GM18519 (cell line): ENCODE results near the gene ANKS1B.
"Not testable (repeated sequence)": the region's sequence is repeated elsewhere in the genome, so short reads cannot be mapped to it uniquely, and the experiment has no call there.

Experiments
- ATAC-seq: cut with Tn5 transposase; IDR thresholded peaks from one replicate; pipeline ENCODE4 v1.9.1; 2021; ENCODE audit warnings: mild to moderate bottlenecking, moderate library complexity; ENCODE audit not compliant: unreplicated experiment, low FRiP score

Gene ANKS1B

DNA sequence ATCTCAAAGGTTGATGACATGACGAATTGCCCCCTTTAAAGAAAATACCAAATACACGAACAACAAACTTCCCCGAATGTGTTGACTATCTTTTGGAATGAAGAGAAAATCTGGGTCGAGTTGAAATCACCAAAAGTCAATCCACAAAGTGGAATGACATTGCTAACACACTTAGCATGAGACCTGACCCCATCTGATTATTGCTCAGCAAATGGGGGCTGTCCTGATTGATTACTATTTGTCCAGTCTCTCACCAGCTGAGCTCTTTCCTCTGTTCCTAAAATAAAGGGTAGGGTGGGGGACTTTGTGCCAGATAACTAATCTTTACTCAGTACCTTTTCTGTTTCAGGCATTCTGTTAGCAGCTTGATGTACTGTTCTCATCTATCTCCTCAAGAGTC, 1116.2 kb downstream of the ANKS1B start:
- no peak for ATAC-seq

DNA sequence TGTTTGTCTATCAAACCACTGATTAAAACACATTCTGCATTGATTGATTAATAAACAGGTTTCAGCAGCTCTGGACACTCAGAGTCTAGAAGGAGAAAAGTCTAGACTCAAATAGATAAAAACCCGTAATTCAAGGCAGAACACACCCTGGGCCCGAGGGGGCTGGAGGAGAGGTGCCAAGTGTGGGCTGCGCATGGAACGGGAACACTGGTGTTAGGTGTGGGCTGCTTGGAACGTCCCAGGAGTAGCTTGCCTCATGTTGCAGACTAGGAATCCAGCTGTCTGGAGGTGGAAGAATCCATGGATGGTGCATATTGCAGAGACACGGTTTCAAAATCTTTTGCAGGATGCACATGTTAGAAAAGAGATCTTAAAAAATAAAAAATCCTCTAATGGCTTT, 1116.7 kb downstream of the ANKS1B start:
- ATAC-seq = no peak

DNA sequence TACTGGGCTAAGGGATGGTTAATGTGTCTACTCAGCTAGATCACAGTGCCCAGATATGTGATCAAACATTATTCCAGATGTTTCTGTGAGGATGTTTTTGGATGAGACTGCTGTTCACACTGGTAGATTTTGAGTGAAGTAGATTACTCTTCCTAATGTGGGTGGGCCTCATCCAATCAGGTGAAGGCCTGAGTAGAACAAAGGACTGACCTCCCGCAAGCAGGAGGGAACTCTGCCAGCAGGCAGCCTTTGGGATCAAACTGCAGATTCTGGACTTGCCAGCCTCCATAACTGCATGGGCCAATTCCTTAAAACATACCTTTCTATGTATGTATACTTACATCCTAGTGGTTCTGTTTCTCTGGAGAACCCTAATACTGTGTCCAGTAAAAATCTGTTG, 1120.4 kb downstream of the ANKS1B start:
- no peak for ATAC-seq

DNA sequence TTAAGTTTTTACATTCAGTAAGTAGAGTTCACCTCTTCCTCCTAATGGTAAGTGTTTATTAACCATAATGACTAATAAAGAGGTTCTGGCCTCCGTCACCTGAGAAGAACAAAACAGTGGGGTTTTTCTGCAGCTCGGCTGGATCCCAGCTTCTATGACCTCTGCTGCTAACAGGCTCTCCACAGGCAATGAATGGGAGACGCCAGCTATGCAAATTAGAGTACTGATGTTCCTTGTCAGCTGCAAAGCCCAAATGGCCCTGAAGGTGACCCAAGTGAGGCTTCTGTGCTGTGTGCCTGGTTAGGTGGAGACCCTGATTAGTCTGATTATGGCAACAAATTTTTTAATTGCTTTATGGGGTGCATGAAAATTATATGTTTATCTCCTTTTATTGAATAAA, 1121.6 kb downstream of the ANKS1B start:
- ATAC-seq = no peak

DNA sequence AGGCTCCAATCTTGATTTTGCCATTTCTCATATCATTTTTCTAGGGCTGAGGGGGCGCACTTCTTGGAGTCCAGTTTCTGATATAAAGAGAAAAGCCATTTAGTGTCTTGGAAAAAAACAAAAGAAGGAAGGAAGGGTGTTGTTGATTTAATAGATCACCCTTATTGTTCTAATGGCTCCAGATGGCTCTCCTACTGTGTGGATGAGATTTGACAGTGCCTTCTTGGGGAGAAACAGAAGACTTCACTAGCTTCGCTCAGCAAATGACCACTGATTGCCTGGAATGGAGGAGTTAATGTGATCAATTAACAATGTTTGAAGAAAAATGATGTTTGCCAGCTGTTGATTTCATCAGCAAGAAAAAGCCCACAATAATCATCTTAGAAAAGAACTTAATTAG, 1123.5 kb downstream of the ANKS1B start:
- no peak for ATAC-seq

DNA sequence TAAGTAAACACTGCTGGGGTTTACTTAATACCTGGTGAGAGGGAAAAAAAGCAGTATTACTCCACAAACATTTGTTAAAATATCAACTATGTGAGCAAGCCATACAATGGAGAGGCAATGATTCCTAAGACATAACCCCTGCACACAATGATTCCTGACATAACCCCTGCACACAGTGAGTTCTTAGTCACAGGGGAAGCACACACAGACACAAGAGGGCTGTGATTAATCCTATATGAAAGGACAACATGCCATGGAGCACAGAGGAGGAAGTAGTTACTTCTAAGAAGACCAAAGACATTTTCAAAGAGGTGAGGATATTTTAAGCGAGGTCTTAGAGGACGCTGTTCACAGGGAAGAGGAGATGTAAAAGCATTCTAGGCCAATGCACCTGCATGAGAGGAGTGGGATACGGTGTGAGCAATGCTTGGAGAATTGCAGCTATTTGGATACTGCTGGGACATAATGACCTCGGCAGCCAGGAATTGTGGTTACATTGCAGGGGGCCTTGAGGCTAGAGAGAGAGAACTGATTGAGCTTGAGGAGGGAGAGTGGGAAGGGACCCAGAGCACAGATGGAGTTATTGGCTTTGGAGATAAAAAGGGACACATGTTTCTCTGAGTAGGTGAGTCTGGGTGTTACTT, 1127.7 kb downstream of the ANKS1B start:
- ATAC-seq = no peak

DNA sequence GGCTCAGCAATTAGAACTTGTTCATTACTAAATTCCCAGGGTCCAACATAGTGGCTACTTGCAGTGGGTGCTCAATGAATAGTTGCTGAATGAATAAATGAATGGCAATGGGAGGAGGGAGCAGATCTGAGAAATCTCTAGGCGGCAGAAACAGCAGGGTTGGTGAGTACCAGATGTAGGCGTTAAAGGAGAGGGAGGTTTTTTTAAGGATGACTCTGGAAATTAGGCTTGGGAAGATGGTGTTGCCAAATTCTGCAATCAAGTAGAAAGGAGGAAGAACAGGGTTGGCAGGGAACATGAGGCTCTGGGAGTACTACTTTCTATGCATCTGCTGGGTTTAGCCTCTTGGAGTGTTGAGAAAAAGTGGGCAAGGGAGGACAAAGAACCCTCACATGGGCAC, 1132.6 kb downstream of the ANKS1B start:
- no peak for ATAC-seq

DNA sequence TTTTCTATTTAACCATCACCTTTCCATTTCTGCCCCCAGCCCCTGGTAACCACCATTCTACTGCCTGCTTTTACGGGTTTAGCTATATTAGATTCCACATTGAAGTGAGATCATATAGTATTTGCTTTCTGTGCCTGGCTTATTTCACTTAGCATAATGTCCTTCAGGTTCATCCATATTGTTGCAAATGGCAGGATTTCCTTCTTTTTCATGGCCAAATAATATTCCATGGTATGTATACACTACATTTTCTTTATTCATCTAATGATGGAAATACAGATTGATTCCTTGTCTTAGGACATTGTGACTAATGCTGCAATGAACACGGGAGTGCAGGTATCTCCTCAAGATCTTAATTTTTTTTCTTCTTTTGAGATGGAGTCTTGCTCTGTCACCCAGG, 1137.5 kb downstream of the ANKS1B start:
- ATAC-seq = no peak

DNA sequence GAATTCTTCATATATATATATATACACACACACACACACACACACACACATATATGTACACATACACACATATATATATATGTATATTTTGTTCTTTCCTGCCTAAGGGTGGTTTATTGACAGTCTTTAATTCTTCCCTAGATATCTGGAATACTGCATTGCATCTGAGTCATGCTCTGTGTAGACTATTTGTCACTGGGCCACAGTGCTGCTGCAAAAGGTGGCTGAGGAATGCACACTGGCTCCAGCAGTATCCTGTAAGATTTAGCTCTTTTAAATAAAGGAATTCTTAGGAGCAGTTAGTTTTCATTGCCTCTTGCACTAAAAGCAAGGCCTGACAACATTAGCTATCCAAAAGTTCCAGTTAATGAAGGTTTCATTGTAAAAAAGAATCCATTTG, 1138.8 kb downstream of the ANKS1B start:
- no peak for ATAC-seq

DNA sequence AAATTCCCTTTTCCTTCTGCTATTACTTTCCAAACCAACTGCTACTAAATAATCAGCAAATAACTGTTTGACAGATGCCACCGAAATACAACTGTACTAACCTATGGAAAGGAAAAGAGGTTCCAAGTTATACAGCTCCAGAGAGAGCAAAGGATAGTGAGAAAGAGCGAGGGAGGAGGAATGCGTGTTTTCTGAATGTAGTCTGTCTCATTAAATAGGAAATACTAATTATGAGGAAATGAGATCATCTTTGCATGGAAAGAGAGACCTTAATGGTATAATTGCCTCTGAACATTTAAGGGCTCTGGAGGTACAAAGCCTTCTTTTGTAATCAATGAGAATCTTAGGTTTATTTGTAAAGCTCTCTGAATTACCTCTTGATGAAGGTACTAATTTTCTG, 1144.4 kb downstream of the ANKS1B start:
- no peak for ATAC-seq

DNA sequence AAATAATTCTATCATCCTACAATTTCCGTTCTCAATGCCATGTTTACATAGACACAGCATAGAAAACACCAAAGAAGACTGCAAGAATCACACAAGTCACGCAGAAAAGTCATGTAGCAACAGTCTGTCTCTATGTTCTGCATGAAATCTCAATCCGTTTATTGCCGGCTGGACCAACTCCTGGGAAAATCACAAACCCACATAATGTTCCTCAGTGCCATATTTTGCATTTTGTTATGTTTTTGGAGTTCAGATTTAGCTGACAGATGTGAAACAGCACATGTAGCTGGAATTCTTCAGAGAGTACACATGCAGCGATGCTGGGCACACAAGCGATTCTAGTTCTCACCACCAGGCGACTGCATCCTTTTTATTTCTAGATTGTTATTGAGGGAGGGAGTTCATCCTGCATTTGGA, 1146.5 kb downstream of the ANKS1B start:
- ATAC-seq = no peak

DNA sequence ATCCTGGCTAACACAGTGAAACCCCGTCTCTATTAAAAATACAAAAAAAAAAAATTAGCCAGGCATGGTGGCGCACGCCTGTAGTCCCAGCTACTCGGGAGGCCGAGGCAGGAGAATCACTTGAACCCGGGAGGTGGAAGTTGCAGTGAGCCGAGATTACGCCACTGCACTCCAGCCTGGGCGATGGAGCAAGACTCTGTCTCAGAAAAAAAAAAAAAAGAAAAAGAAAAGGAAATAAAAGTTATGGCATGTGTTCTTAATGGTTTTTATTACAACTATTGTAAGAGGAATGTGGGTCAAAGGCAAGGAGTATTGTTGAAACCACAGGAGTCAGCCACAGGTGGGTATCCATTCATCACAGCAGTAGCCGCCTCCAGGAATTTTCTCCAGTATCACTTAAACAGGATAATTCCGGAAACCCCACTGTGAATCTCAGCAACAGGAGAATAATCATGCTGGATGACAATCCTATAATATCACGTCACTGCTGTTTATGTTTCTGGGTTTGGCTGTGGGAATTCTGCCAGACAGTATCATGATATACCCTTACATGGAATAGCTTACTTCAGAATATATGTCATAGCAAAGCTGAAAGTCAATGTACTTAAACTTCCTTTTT, 1147.5 kb downstream of the ANKS1B start:
- ATAC-seq = not testable (repeated sequence)

DNA sequence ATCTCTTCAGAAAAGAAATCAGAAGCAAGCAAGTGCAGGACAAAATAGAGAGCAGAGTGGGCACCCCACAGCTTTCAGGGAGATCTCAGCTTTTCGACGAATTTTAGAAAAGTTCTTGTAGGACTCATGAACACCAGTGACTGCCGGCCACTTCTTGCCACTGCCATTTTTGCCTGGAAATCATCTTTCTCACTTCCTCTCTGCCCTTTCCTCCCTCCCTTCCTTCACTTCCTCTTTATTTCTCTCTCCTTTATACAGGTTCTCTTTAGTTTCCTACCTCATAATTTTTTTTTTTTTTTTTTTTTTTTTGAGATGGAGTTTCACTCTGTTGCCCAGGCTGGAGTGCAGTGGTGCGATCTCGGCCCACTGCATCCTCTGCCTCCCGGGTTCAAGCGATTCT, 1154.1 kb downstream of the ANKS1B start:
- ATAC-seq = no peak

DNA sequence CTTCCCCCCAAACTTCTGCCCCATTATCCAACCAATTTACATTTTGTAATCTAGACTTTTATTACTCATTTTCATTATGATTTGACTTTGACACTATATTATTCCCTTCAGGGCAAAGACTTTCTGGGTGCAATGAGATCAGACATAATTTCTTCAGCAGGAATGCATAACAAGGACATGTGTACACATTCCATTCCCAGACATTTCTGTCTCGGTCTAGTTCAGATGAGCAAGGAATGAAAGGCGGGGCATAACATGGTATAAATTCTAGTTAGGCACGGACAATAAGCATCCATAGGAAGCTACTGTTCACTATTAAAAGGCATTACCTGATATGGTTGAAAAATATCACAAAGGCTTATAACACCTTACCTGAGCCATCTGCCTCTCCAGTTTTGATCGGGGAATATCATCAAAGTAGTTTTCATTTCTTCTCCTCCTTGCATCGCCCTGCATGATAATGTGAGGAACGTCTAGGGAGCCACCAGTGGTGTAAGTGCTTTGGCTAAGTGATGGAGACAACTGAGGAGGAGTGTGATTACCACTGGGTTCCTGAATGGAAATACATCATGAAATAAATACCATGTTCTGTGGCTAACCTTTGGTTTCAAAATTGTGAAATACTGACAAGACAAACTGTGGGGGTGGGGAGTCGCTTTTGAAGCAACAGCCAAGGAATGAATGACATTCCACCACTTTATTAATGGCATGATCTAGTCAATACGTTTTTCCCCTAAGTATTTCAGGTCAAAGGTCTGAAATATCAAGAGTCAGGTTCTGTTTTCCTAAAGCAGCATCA, 1155.7 kb downstream of the ANKS1B start:
- ATAC-seq = no peak

DNA sequence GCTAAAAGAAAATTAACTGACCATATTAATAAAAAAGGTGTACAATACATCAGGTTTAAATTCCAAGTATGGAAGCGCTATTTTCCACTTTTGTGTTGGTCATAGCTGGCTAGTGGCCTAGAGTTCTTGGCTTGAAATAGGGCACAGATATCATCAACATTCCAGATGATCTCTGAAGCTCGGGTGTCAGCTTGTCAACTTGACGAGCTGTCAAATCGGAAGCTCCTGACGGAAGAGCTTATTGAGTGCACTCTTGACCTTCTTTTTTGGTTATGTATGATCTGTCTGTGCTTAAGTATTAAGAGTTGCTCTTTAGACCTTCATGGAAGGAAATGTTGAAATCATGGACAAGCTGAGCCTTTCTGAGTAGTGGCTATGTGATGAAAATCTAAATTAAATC, 1161.7 kb downstream of the ANKS1B start:
- ATAC-seq = no peak

DNA sequence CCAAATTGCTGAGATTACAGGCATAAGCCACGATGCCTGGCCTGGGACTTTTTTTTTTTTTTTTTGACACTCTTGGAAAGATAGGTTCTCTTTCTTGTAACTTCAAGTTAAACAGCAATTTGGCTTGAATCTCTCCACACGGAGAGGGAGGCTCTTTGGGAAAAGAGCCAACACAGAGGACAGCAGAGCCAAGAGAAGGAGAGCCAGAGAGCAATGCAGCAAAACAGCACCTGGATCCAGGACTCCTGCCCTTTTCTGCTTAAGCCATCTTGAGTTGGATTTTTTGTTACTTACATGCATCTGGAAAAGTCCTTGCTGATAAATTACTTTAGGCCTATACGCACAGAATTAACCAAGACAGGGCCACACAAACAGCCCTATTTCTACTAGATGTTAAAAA, 1162.9 kb downstream of the ANKS1B start:
- no peak for ATAC-seq

DNA sequence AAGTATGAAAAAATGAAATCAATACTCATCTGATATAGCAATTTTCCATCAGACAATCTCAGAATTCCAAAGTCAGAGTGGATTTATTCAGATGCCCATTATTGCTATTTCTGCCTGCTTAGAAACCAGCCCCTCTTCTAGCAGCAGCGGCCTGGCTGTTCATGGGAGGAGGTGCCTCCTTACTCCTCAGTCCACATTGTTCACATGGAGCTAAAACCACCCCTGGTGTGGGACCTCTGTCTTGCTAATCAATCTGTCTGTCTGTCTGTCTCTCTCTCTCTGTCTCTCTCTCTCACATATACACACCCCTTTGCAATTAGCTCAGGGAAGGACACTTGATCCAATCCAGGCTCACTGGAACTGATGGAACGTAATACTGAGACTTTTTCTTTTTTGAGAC, 1163.5 kb downstream of the ANKS1B start:
- no peak for ATAC-seq

DNA sequence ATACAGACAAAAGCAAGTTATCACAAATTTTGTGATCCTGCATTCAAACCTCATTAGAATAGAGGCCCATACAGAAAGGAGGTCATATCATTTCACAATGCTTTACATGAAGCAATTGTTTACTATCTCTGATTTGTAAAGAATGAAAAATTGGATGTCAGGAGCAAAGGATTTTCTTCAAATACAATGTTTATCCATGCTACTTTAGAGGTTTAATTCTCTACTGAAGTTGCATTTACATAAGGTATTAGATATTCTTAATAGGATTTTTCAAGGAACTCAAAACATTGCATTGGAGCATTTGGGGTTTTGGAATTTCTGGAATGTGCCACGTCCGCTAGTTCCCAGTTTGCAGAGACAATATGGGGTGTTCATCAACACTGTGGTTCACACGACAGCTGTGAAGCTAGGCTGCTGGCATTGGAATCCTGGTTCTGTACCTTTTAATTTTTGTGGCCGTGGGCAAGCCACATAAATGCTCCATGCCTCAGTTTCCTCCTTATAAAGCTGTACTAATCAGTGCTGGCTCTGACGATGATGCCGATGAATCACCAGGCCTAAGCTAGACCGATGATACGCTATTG, 1164.8 kb downstream of the ANKS1B start:
- no peak for ATAC-seq

DNA sequence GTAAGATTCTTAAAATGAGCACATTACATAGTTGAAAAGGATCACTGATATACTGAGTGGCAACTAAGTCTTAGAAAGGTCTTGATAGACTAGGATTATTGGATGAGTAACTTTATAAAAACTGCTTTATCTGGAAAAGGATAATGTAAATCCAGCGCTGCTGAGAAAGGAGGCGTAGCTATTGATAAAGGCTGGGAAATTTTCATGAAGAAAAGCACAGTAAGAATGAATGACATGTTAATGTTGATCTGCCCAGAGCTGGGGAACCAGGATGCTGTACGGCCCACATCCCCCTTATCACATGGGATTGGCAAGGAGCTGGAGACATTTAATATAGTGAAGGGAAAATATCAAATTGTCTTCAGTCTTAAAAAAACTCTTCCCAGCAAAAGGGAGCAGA, 1165.7 kb downstream of the ANKS1B start:
- no peak for ATAC-seq

DNA sequence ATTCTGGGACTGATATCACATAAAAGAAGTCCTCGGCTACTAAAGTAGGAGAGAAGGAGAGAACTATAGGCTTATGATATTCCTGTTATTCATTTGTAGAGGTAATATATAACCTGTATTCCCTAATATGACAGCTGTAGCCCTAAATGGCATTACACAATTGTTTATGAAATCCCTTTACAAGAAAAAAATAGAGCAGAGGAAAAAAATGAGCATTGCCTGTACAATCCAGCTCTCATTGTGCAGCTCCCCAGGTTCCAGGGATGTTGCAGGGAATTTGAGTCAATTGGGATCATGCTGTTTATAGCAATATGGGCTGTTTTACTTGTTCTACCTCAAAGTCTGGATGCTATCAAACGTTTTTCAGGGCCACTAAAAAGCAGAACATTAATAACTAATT, 1166.5 kb downstream of the ANKS1B start:
- ATAC-seq = no peak

DNA sequence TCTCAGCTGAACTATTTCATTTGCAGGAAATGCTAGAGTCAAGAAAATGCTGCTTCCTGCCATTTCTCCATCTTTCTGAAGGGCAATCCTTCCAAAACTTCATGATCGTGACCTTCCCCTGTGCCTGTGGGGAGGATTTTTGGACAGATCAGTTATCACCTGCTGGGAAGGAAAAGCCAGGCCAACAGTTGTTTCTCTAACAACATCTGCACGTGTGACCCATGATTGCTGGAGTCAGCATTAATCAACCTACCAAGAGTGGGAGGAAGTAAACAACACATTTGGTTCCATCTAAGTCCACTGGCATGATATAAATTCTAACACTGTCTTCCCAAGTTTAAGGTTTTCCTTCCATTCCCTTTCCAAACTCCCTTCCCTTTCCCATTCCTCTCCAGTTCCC, 1167.0 kb downstream of the ANKS1B start:
- no peak for ATAC-seq

DNA sequence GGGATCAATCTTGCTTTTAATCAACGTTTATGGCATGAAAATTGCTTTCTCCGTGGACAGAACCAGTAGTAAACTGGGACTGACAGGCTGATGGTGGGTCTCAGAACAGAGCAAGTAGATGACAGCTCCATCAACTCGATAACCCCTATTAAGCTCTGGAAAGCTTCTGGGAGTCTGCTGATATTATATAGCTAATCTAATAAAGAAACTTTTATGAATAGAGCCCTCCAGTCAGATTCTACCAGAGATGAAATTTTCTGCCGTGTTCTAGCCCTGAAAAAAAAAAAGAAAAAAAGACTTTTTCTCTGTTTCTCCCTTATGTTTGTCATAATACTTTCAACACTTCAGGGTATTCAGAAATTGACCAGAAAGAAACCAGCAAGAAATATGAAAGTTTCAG, 1168.0 kb downstream of the ANKS1B start:
- ATAC-seq = no peak
